Measurements from ENCODE around the gene TSHZ2. TPM values are rescaled to one million over a fixed set of nuclear protein-coding genes. Genes with fewer than 3 reads are reported as not detected.

Gene TSHZ2
- total RNA-seq, 1 donor from 2014 or later = 0.77 TPM

GRCh38 chr20:53124075-53124551 is 152.0 kb downstream of the TSHZ2 start:
- DNase-seq (ENCODE audit: low read depth in 2 of 2) = no peak

- DNase-seq (ENCODE audit: low read depth in 2 of 2) = no peak
These were observed 152.6 kb downstream of the TSHZ2 start for GRCh38 chr20:53124803-53125202.

GRCh38 chr20:53126185-53126584 is 154.0 kb downstream of the TSHZ2 start:
- peak; percentile 4 to 80 for DNase-seq (ENCODE audit: low read depth in 2 of 2)

GRCh38 chr20:53127027-53127426 is 154.9 kb downstream of the TSHZ2 start:
- no peak for DNase-seq (ENCODE audit: low read depth in 2 of 2)

GRCh38 chr20:53128004-53128403 is 155.8 kb downstream of the TSHZ2 start:
- no peak for DNase-seq (ENCODE audit: low read depth in 2 of 2)

GRCh38 chr20:53129563-53129962 is 157.4 kb downstream of the TSHZ2 start:
- no peak for DNase-seq (ENCODE audit: low read depth in 2 of 2)

- DNase-seq (ENCODE audit: low read depth in 2 of 2) = no peak
These were observed 158.6 kb downstream of the TSHZ2 start for GRCh38 chr20:53130795-53131194.

GRCh38 chr20:53133125-53133524 is 161.0 kb downstream of the TSHZ2 start:
- DNase-seq (ENCODE audit: low read depth in 2 of 2) = no peak

GRCh38 chr20:53133628-53134027 is 161.5 kb downstream of the TSHZ2 start:
- no peak for DNase-seq (ENCODE audit: low read depth in 2 of 2)

GRCh38 chr20:53136473-53136872 is 164.3 kb downstream of the TSHZ2 start:
- DNase-seq (ENCODE audit: low read depth in 2 of 2) = no peak

- no peak for DNase-seq (ENCODE audit: low read depth in 2 of 2)
These were observed 166.5 kb downstream of the TSHZ2 start for GRCh38 chr20:53138454-53139262.

GRCh38 chr20:53141201-53142050 is 169.3 kb downstream of the TSHZ2 start:
- DNase-seq (ENCODE audit: low read depth in 2 of 2) = no peak

- DNase-seq (ENCODE audit: low read depth in 2 of 2) = no peak
These were observed 170.3 kb downstream of the TSHZ2 start for GRCh38 chr20:53142225-53143127.

- DNase-seq (ENCODE audit: low read depth in 2 of 2) = no peak
These were observed 174.2 kb downstream of the TSHZ2 start for GRCh38 chr20:53146201-53146891.

GRCh38 chr20:53148771-53149147 is 176.6 kb downstream of the TSHZ2 start:
- DNase-seq (ENCODE audit: low read depth in 2 of 2) = peak in 1 of 2 donors; percentile 2

GRCh38 chr20:53149148-53149889 is 177.2 kb downstream of the TSHZ2 start:
- no peak for DNase-seq (ENCODE audit: low read depth in 2 of 2)

- no peak for DNase-seq (ENCODE audit: low read depth in 2 of 2)
These were observed 177.7 kb downstream of the TSHZ2 start for GRCh38 chr20:53149890-53150205.

- no peak for DNase-seq (ENCODE audit: low read depth in 2 of 2)
These were observed 178.4 kb downstream of the TSHZ2 start for GRCh38 chr20:53150532-53150931.

GRCh38 chr20:53152228-53152627 is 180.1 kb downstream of the TSHZ2 start:
- no peak for DNase-seq (ENCODE audit: low read depth in 2 of 2)

- DNase-seq (ENCODE audit: low read depth in 2 of 2) = no peak
These were observed 182.4 kb downstream of the TSHZ2 start for GRCh38 chr20:53154540-53154939.

Measured in dermis microvascular lymphatic vessel endothelial cell (primary cell).